SJCRH30 (cell line): ENCODE results near the gene VENTX. TPM values are rescaled to one million over a fixed set of nuclear protein-coding genes. Genes with fewer than 3 reads are reported as not detected.

ENCODE experiments used
- DNase-seq, 2 experiments: peaks; one replicate each; pipeline ENCODE4 v3.0.0-alpha.2; 2015 to 2020
- H3K27ac ChIP-seq: fragments of 250-450 bp; sonication (Bioruptor Pico); 2 replicates; pipeline ENCODE4 v1.5.1; 2020; ENCODE audit warnings: mild to moderate bottlenecking, moderate library complexity
- H3K27me3 ChIP-seq: fragments of 250-450 bp; sonication (Bioruptor Pico); 2 replicates; pipeline ENCODE4 v1.5.1; 2020; ENCODE audit warnings: mild to moderate bottlenecking, moderate library complexity
- H3K36me3 ChIP-seq: fragments of 250-450 bp; sonication (Bioruptor Pico); 2 replicates; pipeline ENCODE4 v1.5.1; 2020; ENCODE audit warnings: mild to moderate bottlenecking, moderate library complexity
- H3K4me1 ChIP-seq: fragments of 250-450 bp; sonication (Bioruptor Pico); 2 replicates; pipeline ENCODE4 v1.5.1; 2020; ENCODE audit warnings: mild to moderate bottlenecking, moderate library complexity
- H3K4me3 ChIP-seq: fragments of 250-450 bp; sonication (Bioruptor Pico); 2 replicates; pipeline ENCODE4 v1.5.1; 2020; ENCODE audit warnings: mild to moderate bottlenecking, moderate library complexity
- H3K9me3 ChIP-seq: fragments of 250-450 bp; sonication (Bioruptor Pico); replicated peaks from 2 replicates; pipeline ENCODE4 v1.5.1; 2020; ENCODE audit warnings: mild to moderate bottlenecking, moderate library complexity
- total RNA-seq: library from RNA; depleted of rRNA; stranded (reverse); fragments of >200 nt; shearing (Covaris generic); gene quantifications from 2 replicates; pipeline ENCODE4 v1.2.3, GENCODE V29; 2014

The VENTX gene
- total RNA-seq, 1 experiment from 2014 or later: 0.26 TPM

DNA sequence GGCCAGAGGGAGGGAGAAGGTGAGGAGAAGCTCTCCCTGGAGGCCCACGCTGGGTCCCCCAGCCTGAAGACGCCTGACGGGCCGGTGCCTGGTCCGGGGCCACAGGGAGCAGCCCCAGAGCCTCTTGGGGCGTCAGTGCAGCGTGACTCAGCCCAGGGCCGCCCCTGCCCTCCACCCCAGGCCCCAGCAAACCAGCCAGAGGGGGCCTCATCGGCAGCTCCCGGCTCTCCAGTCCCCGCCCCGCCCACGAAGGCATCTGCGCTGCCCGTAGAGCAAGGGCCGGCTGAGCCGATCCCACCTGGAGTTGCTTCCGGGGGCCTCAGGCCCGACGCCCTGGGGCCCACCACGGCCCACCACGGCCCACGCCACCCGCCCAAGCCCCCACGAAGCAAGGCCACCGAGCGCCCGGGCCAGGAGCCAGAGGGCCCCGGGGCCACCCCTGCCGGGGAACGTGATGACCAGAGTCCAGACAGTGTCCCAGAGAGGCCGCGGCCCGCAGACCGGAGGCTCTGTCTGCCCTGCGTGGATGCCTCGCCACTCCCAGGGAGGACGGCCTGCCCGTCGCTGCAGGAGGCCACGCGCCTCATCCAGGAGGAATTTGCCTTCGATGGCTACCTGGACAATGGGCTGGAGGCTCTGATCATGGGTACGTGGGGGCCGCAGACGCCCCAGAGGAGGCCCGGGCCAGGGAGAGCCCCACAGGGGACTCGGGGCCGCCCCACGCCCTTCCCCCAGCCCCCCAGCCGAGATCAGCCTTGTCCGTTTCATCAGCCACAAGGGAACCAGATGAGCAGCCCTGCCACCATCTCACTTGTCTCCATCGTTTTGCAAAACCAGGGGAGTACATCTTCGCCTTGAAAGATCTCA is 38.8 kb upstream of the VENTX start:
- Histone ChIP-seq H3K9me3 (no peaks in the 10 kb centered on the region), H3K4me3 (no peak overlapping the region), H3K27ac (no peak overlapping the region), H3K27me3 (no peaks in the 10 kb centered on the region), H3K36me3 (no peaks in the 10 kb centered on the region), H3K4me1 (no peaks in the 10 kb centered on the region)
- DNase-seq: no peak

DNA sequence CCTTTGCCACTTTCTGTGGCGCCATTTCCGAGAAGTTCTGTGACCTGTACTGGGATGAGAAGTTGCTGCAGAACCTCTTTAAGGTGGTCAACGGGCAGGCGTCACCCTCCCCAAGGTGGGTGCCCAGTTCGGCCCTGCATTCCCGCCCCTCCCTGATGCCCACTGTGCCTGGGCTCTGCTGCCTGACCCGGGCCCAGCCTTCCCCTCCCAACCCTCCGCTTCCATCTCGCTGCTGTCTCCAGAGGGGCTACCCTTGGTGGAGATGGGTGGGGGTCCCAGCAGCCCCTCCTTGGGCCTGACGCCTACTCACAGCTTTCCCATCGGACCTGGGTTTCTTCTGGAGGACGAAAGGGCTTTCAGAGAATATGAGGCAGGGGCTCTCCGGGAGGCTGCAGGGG is 38.2 kb upstream of the VENTX start:
- DNase-seq: no peak
- no peaks in the 10 kb centered on the region for H3K4me1 ChIP-seq
- no peak overlapping the region for H3K4me3 ChIP-seq
- H3K27ac ChIP-seq: no peak overlapping the region
- H3K9me3 ChIP-seq: no peaks in the 10 kb centered on the region
- H3K27me3 ChIP-seq: no peaks in the 10 kb centered on the region
- H3K36me3 ChIP-seq: no peaks in the 10 kb centered on the region

DNA sequence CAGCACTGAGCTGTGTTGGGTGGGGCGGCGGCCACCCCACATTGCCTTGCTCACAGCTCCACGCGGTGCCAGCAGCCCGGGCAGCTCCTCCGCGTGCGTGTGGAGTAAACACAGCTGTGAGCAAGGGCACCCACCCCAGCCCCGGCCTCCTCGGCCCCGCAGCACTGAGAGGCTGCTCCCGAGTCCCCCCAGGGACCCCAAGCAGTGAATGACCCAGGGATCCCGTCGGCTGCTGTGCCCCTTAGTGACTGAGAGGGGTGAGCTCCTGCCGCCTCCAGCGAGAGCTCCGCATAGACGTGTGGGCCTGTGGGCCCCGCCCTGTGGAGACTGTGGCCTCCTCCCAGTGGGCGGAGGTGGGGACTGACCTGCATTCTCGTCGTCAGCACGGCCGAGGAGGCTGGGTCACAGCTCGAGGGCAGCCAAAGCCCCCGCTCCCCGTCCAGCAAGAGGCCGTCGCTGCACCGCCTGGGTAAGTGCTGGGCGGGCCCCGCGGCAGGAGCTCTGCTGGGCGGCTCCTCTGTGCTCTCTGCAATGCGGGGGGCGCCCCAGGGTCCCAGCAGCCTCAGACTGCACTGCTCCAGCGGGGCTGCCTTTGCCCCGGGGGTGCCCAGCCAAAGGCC is 37.6 kb upstream of the VENTX start:
- Histone ChIP-seq H3K27me3 (no peaks in the 10 kb centered on the region), H3K27ac (no peak overlapping the region), H3K9me3 (no peaks in the 10 kb centered on the region), H3K4me3 (no peak overlapping the region), H3K4me1 (no peaks in the 10 kb centered on the region), H3K36me3 (no peaks in the 10 kb centered on the region)
- no peak for DNase-seq

DNA sequence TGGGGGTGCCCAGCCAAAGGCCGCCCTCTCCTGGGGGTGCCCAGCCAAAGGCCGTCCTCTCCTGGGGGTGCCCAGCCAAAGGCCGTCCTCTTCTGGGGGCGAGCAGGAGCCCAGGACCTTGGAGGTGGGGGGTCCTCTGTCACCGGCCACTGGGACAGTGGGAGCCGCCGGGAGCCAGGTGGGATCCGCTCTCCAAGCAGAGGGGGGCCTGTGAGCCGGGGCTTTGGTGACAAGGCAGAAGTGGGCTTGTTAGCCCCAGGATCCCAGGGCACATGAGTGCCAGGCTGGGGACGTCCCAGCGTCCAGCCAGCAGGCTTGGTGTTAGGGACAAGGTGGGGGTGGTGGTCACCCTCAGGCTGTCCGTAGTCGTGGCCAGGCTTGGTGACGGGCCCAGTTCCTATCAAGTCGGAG is 37.0 kb upstream of the VENTX start:
- DNase-seq: no peak
- H3K36me3 ChIP-seq: no peaks in the 10 kb centered on the region
- no peaks in the 10 kb centered on the region for H3K9me3 ChIP-seq
- H3K4me1 ChIP-seq: no peaks in the 10 kb centered on the region
- no peak overlapping the region for H3K4me3 ChIP-seq
- no peak overlapping the region for H3K27ac ChIP-seq
- H3K27me3 ChIP-seq: no peaks in the 10 kb centered on the region

DNA sequence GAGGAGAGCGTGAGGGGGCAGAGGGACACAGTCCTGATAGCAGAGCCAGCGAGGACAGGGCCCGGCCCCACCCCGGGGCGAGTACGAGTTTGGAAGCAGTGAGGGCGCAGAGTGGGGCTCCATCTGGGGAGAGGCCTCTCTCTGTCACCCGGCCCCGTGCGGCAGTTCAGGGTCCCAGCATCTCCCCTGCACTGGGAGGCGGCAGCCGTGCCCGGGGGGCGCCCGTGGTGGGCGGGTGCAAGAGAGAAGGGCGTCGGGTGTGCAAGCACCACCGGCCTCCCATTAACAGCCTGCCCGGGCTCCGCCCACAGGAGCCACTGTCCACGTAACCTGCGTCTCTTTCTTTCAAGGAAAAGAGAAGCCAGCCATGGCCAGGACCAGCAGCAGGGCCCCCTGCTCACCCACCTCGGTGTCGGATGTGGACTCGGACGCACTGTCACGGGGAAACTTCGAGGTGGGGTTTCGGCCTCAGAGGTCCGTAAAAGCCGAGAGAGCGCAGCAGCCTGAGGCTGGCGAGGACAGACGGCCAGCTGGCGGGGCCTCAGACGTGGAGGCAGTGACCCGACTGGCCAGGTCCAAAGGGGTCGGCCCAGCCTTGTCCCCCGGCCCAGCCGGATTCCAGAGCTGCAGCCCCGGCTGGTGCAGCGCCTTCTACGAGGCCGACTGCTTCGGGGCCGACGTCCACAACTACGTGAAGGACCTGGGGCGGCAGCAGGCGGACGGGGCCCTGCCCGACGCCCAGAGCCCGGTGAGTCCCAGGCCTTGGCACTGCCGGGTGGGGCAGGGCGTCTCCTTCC is 36.3 kb upstream of the VENTX start:
- Histone ChIP-seq H3K27me3 (no peaks in the 10 kb centered on the region), H3K4me3 (no peak overlapping the region), H3K27ac (no peak overlapping the region), H3K36me3 (no peaks in the 10 kb centered on the region), H3K4me1 (no peaks in the 10 kb centered on the region), H3K9me3 (no peaks in the 10 kb centered on the region)
- no peak for DNase-seq

DNA sequence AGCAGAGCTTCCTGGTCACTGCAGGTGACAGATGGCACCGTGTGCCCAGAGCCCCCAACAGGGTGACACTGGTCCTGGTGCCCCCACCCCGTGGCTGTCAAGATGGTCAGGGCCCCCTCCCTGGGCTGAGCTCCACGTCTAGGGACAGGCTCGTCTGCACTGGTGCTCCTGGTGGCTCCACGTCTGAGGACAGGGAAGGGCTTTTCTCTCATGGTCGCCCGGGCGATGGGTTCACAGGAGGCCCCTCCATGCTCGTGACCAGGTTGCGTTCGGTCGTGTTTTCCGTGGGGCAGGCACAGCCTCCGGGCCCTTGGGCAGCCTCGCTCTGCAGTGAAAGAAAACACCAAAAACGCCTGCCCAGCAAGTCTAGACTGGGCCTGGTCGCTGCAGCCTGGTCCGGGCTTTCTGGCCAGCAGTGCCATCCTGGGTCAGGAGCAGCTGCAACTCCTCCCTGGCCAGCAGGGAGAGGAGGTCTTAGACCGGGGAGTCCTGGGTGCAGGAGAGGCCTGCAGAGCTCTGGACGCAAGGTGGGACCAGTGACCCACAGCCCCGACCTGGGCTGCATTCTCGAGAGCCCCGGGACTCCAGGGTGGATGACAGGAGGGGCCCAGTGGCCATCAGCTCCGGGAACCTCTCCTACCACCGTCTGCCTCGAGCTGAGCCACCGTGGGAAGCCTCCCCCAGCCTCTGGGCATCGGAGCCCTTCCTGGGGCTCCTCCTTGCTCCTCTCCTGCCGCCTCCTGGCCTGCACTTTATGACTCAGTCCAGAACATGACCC is 35.5 kb upstream of the VENTX start:
- Histone ChIP-seq H3K4me3 (no peak overlapping the region), H3K9me3 (no peaks in the 10 kb centered on the region), H3K4me1 (no peaks in the 10 kb centered on the region), H3K36me3 (no peaks in the 10 kb centered on the region), H3K27me3 (no peaks in the 10 kb centered on the region), H3K27ac (no peak overlapping the region)
- no peak for DNase-seq

DNA sequence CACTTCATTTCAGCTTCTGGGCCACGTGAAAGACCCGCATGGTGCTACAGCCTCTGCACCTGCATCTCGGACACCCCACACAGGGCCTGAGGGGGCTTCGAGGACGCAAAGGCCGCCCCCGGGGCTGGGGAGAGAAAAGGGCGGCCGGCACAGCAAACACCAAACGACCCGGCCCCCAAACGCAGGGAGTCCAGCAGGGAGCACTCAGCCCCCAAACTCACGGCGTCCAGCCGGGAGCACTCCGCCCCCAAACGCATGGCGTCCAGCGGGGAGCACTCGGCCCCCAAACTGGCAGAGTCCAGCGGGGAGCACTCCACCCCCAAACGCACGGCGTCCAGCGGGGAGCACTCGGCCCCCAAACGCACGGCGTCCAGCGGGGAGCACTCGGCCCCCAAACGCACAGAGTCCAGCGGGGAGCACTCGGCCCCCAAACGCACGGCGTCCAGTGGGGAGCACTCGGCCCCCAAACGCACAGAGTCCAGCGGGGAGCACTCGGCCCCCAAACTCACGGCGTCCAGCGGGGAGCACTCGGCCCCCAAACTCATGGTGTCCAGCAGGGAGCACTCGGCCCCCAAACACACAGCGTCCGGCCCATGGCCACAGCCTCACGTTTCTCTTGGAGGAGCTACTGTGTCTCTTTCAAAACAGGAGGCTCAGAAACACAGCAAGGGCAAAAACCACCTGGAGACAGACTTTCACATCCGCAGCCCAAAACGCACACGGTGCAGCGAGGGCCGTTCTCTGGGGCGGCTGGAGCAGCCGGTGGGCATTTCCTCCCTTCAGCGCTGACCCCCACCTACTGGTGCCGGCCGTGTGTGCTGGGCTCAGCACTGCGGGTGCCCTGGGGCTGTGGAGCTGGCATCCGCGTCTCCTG is 34.6 kb upstream of the VENTX start:
- no peaks in the 10 kb centered on the region for H3K36me3 ChIP-seq
- H3K4me3 ChIP-seq: no peak overlapping the region
- H3K4me1 ChIP-seq: no peaks in the 10 kb centered on the region
- H3K27ac ChIP-seq: no peak overlapping the region
- DNase-seq: no peak
- H3K27me3 ChIP-seq: no peaks in the 10 kb centered on the region
- H3K9me3 ChIP-seq: no peaks in the 10 kb centered on the region

DNA sequence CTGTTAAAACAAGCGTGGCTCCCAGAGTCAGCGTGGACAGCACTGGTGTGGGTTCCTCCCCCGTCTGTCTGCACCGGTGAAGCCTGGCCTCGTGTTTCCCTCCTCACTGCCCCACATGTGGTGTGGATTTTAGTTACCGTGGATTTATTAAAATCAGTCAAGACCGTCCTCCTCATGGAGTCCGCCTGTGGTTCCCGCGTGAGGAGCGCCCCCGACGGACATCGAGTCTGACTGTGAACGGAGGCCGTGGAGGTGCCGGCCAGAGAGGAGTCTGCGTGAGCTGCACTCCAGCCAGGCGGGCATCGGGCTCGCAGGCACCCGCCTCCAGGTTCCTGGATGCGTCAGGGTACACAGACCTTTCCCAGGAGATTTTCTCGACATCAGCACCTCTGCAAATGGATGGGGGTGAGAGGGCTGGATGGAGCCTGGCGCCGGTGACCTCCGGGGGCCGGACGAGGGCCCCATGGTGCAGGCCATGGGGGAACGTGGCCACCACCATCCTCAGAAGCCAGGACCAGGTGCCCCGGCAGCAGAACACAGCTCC is 33.9 kb upstream of the VENTX start:
- H3K36me3 ChIP-seq: no peaks in the 10 kb centered on the region
- no peaks in the 10 kb centered on the region for H3K27me3 ChIP-seq
- H3K9me3 ChIP-seq: no peaks in the 10 kb centered on the region
- no peaks in the 10 kb centered on the region for H3K4me1 ChIP-seq
- H3K27ac ChIP-seq: no peak overlapping the region
- no peak overlapping the region for H3K4me3 ChIP-seq
- DNase-seq: no peak

DNA sequence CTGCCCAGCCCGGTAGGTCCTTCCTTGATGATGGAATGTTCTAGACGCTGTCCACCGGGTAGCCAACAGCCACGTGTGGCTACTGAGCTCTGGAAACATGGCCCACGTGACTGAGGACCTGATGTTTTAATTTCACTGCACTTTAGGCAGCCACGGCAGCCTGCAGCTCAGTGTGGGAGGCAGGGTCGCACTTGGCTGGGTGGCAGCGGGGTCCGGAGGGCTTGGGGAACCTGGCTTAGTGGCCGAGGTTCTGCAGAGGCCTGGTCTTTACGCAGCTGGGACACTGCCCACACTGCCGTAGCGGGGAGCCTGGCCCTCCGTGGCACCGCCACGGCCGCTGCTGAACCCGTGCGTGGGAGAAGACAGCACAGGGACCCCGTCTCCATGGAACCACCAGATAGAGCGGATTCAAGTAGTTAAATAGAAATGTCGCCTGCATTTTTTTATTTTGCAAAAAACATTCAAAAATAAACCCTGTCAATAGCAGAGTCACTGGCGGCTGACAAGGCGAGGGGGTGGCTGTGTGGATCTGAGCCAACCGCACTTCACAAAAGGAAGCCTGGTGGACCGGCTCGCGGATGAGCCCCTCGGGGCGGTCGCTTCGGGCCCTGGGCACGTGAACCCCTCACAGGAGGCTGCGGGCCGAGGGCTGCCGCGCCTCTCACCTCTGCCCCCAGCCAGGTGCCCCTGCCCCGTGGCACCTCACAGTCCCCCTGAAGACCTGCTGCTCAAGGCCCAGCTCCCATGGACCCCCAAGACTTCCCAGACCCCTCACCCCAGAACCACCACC is 33.2 kb upstream of the VENTX start:
- no peak for DNase-seq
- Histone ChIP-seq H3K4me1 (no peaks in the 10 kb centered on the region), H3K27me3 (no peaks in the 10 kb centered on the region), H3K9me3 (no peaks in the 10 kb centered on the region), H3K4me3 (no peak overlapping the region), H3K36me3 (no peaks in the 10 kb centered on the region), H3K27ac (no peak overlapping the region)

DNA sequence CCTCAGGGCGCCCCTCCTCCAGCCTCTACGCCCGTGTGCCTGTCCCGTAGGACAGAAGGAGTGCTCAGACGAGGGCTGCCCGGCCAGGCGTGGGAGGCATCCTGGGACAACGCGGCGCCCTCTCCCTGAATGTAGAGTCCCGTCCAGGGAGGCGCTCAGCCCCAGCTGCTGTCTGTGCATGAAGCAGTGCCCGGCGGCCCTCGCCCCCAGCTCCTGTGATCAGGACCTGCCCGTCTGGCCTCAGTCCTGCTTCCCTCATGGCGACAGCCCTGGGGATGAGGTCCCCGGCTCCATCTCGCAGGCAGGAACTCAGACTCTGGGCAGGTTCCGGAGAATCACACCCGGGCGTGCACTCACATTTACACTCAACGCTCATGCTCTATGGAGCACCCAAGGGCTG is 32.5 kb upstream of the VENTX start:
- Histone ChIP-seq H3K36me3 (no peaks in the 10 kb centered on the region), H3K4me3 (no peak overlapping the region), H3K27ac (no peak overlapping the region), H3K9me3 (no peaks in the 10 kb centered on the region), H3K4me1 (no peaks in the 10 kb centered on the region), H3K27me3 (no peaks in the 10 kb centered on the region)
- no peak for DNase-seq

DNA sequence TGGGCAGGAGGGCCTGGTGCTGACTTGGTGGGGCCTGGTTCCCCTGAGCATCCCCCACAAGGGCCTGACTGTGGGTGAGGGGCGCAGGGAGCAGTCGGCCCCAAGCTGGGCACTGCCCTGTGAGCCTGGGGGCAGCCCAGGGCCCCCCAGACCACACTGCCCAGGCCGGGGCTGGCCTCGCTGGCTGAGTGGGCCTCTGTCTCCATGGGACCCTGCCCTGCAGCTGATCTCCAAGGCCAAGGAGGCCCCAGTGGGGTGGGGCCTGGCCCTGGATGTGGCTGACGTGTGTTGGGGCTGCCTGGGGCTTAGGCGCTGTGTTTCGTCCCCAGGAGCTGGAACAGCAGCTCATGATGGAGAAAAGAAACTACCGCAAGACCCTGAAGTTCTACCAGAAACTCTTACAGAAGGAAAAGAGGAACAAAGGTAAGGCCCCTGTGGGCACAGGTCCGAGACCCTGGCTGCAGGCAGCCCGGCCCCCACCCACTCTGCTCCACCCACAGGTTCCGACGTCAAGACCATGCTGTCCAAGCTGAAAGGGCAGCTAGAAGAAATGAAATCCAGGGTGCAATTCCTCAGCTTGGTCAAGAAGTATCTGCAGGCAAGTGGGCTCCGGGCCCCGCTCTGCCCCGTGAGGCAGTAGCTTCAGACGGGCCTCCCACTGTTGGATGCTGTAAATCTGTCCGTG is 31.2 kb upstream of the VENTX start:
- Histone ChIP-seq H3K27ac (no peak overlapping the region), H3K36me3 (no peaks in the 10 kb centered on the region)
- DNase-seq: no peak

DNA sequence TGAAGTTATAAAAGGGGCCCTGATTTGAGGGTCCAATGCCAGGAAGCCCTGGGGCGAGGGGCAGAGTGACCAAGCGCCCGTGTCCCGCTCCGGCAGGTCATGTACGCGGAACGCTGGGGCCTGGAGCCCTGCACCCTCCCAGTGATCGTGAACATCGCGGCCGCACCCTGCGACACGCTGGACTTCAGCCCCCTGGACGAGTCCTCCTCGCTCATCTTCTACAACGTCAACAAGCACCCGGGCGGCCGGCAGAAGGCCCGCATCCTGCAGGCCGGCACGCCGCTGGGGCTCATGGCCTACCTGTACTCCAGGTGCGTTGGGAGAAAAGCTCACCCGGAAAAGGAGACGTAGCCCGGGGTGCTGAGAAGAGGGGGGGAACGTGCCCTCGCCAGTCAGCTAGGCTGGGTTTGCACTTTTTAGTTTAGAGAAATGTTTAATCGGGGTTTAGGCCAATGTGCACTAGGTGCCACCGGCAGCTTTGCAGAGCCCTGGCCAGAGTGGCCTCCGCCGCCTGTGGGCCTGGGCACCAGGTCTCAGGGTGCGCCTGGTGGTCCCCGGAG is 30.5 kb upstream of the VENTX start:
- no peak for DNase-seq
- H3K4me3 ChIP-seq: no peak overlapping the region
- H3K36me3 ChIP-seq: no peaks in the 10 kb centered on the region
- no peak overlapping the region for H3K27ac ChIP-seq
- H3K4me1 ChIP-seq: no peaks in the 10 kb centered on the region
- H3K9me3 ChIP-seq: no peaks in the 10 kb centered on the region
- no peaks in the 10 kb centered on the region for H3K27me3 ChIP-seq

More for the DNA sequence above, 31.2 kb upstream of the VENTX start:
- H3K4me3 ChIP-seq: no peak overlapping the region
- H3K4me1 ChIP-seq: no peaks in the 10 kb centered on the region
- no peaks in the 10 kb centered on the region for H3K27me3 ChIP-seq
- no peaks in the 10 kb centered on the region for H3K9me3 ChIP-seq
